ENCODE data around the gene KIF6. TPM values are rescaled to one million over a fixed set of nuclear protein-coding genes. Genes with fewer than 3 reads are reported as not detected.

The KIF6 gene
- total RNA-seq, 4 donors from 2014 or later = not detected

DNA sequence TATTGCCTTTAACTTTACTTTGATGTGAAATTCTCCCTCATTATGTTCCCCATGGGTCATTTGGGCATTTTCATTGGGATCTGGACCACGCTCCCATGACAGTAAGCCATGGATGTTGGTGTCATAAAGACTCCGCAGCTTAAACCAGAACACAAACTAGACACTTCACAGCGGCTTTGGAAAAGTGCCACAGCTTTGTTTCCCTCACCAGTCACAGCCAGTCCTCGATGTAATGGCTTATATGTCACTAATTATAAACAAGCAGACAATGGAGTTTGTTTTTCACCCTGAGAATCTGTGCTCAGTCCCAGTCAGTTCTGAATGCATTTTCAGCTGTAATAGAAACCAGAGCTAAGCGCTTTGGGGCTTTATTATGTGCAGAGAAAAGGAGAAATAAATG is 43.8 kb upstream of the KIF6 start:
- H3K4me3 ChIP-seq = no peak overlapping the region
- peaks cover 4 to 7% of the 10 kb centered on the region in 2 donors for H3K4me1 ChIP-seq
- H3K9me3 ChIP-seq = no peaks in the 10 kb centered on the region
- in situ Hi-C loops (cut with MboI; ENCODE audit: low sequenced_read_pairs in 4 of 4) (no loop called here), intact Hi-C loops (cut with DNase I; ENCODE audit: low total_unique reads) (no loop called here)
- no peak overlapping the region for H3K27ac ChIP-seq
- H3K27me3 ChIP-seq = no peaks in the 10 kb centered on the region
- ATAC-seq = no peak
- no peak for DNase-seq
- H3K36me3 ChIP-seq = no peaks in the 10 kb centered on the region
- no peak for TF ChIP-seq POLR2A (IDR thresholded peaks at IDR 0.05)
- TF ChIP-seq, protein P1, sequence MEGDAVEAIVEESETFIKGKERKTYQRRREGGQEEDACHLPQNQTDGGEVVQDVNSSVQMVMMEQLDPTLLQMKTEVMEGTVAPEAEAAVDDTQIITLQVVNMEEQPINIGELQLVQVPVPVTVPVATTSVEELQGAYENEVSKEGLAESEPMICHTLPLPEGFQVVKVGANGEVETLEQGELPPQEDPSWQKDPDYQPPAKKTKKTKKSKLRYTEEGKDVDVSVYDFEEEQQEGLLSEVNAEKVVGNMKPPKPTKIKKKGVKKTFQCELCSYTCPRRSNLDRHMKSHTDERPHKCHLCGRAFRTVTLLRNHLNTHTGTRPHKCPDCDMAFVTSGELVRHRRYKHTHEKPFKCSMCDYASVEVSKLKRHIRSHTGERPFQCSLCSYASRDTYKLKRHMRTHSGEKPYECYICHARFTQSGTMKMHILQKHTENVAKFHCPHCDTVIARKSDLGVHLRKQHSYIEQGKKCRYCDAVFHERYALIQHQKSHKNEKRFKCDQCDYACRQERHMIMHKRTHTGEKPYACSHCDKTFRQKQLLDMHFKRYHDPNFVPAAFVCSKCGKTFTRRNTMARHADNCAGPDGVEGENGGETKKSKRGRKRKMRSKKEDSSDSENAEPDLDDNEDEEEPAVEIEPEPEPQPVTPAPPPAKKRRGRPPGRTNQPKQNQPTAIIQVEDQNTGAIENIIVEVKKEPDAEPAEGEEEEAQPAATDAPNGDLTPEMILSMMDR (IDR thresholded peaks at IDR 0.05 in 4 of 5, conservative IDR thresholded peaks at IDR 0.05 in 1 of 5) = no peak

DNA sequence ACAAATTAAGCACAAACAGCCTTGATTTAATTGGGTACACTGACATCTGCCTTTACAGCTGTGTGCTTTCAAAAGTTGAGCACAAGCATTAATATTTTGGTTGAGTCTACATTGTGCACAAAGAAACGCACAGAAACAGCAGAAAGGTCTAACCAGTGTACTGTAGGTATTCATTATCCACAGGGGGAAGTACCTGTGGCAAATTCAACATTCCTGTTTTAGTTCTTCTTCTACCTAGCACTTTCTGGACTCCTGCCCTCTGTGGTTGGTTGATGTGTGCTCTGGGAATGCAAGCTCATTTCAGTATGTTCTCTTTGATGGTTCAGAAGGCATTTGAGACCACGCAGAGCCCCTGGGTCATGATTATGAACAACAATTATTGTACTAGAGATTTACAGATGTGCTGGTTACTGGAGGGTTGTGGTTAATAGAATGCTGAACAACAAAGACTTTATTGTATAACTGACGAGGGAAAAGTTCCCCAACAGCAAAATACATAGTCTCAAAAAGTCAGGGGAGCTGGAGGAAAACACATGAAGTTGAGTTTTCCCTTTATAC is 40.4 kb upstream of the KIF6 start:
- intact Hi-C loops (cut with DNase I; ENCODE audit: low total_unique reads) = no loop called here
- TF ChIP-seq, protein P1 (IDR thresholded peaks at IDR 0.05 in 4 of 5, conservative IDR thresholded peaks at IDR 0.05 in 1 of 5) = no peak
- TF ChIP-seq POLR2A (IDR thresholded peaks at IDR 0.05) = no peak
- no peak for ATAC-seq
- no peaks in the 10 kb centered on the region for H3K9me3 ChIP-seq
- no peak for DNase-seq
- in situ Hi-C loops (cut with MboI; ENCODE audit: low sequenced_read_pairs in 4 of 4) = no loop called here
- peaks cover 4 to 9% of the 10 kb centered on the region in 2 donors for H3K4me1 ChIP-seq
- H3K4me3 ChIP-seq = no peak overlapping the region
- H3K36me3 ChIP-seq = no peaks in the 10 kb centered on the region
- H3K27me3 ChIP-seq = no peaks in the 10 kb centered on the region
- no peak overlapping the region for H3K27ac ChIP-seq

DNA sequence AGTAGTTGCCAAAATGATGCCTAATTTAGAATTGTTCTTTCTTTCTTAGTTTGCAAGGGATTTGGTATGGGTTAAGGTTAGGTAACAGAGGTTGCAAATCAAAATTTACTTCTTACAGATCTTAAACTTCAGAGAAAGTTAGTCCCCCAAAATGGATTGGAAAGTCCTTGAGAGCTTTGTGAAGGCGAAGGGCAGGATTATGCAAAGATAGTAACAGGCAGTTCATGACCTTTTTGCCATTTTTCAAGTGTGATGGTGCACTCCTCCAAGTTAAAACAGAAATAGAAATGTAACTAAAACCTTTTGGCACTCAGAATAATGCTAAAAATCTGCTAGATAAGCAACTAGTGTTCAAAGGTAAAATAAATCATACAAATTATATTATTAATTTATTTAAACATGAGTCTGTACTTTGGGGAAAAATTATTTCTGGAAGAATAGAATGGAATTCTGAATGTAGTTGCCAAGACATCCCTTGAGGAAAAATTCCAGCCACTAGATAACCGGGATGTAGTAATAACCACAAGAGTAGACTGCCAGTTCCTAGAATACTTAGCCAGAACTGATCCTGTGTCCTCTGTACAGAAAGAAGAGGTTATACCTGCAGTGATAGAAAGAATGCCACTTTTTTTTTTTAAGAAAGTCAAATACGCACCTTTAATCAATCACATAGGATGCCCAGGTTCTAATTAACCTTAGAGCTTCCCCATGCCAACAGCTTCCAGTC is 35.2 kb upstream of the KIF6 start:
- H3K27ac ChIP-seq = no peak overlapping the region

DNA sequence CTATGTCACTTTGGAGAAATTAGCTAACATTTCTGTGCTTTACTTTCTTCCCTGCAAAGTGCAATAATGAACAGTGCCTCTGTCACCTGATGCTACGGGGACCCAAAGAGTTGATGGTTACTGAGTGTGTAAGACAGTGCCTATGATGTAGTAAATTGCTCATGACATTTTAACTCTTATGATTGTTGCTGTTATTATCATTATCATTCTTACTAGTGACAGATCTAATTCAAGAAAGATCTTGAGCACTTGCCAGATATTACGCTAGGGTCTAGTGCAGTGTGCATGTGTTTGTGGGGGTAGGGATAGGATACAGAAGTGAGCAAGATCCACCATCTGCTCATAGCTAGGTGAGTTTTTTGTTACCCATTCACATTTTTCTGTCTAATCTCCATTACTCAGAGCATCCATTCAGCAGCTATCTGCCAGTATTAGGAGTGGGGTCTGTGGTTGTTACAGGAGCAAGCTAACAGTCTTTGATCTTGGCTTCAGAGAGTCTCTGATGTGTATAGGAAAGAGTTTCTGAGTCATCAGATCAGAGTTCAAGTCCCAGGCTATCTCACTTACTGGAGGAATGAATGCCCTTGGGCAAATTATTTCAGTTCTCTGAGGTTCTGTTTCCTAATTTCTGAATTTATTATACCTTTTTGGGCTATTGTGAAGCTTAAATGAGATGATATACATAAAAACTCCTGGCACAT is 33.8 kb upstream of the KIF6 start:
- in situ Hi-C loops (cut with MboI; ENCODE audit: low sequenced_read_pairs in 4 of 4) = no loop called here
- H3K9me3 ChIP-seq = no peaks in the 10 kb centered on the region
- no peak overlapping the region for H3K27ac ChIP-seq
- intact Hi-C loops (cut with DNase I; ENCODE audit: low total_unique reads) = no loop called here
- H3K27me3 ChIP-seq = no peaks in the 10 kb centered on the region
- H3K4me3 ChIP-seq = no peak overlapping the region
- DNase-seq (no peak), ATAC-seq (no peak)
- H3K36me3 ChIP-seq = no peaks in the 10 kb centered on the region
- peaks cover 17 to 25% of the 10 kb centered on the region in 2 donors for H3K4me1 ChIP-seq
- TF ChIP-seq POLR2A (IDR thresholded peaks at IDR 0.05) = no peak
- TF ChIP-seq, protein P1 (IDR thresholded peaks at IDR 0.05 in 4 of 5, conservative IDR thresholded peaks at IDR 0.05 in 1 of 5) = no peak

More for the DNA sequence above, 35.2 kb upstream of the KIF6 start:
- intact Hi-C loops (cut with DNase I; ENCODE audit: low total_unique reads) = no loop called here
- Histone ChIP-seq H3K27me3 (no peaks in the 10 kb centered on the region), H3K4me3 (no peak overlapping the region), H3K36me3 (no peaks in the 10 kb centered on the region), H3K4me1 (peaks cover 9 to 13% of the 10 kb centered on the region in 2 donors), H3K9me3 (no peaks in the 10 kb centered on the region)
- in situ Hi-C loops (cut with MboI; ENCODE audit: low sequenced_read_pairs in 4 of 4) = no loop called here
- no peak for ATAC-seq
- TF ChIP-seq POLR2A (IDR thresholded peaks at IDR 0.05) = no peak
- TF ChIP-seq, protein P1 (IDR thresholded peaks at IDR 0.05 in 4 of 5, conservative IDR thresholded peaks at IDR 0.05 in 1 of 5) = no peak
- no peak for DNase-seq

Data from gastrocnemius medialis (tissue), 4 donors.